PC-9 (cell line): Measurements from ENCODE around the gene HMGN2. TPM values are rescaled to one million over a fixed set of nuclear protein-coding genes. Genes with fewer than 3 reads are reported as not detected.
A peak's percentile ranks its signal among the peaks of the same experiment; 100 is the strongest.

ENCODE experiments used
- BruUV-seq: library from RNA; stranded (reverse); fragments of 400-500 nt; replicated peaks from 2 replicates; lab custom pipeline; 2021; lab: Mats Ljungman, UMichigan
- CTCF ChIA-PET: fragments of 300-600 bp; sonication (Branson Sonifier 250); formaldehyde crosslinking; loops from one replicate; lab custom pipeline; 2022; ENCODE audit warnings: antibody characterized with exemption; lab: Charles Lee
- POLR2A ChIA-PET: fragments of 300-600 bp; sonication (Branson Sonifier 250); formaldehyde crosslinking; loops from one replicate; lab custom pipeline; 2022; ENCODE audit warnings: antibody characterized with exemption; ENCODE audit not compliant: unreplicated experiment; lab: Charles Lee
- DNase-seq, 2 experiments: peaks; one replicate each; pipeline versions ENCODE4 v3.0.0 to v3.0.0-alpha.2; 2015 to 2022; ENCODE audit warnings: mixed read lengths in 1 of 2
- H2AFZ ChIP-seq: fragments of 200-600 bp; sonication (generic); 2 replicates; pipeline ENCODE4 v1.8.1; 2017; ENCODE audit warnings: antibody characterized with exemption
- H3F3A ChIP-seq: fragments of 200-600 bp; sonication (generic); 2 replicates; pipeline ENCODE4 v1.8.1; 2017; ENCODE audit warnings: antibody characterized with exemption, mild to moderate bottlenecking, low read depth; ENCODE audit not compliant: insufficient read depth
- H3K27ac ChIP-seq: fragments of 200-600 bp; sonication (generic); 2 replicates; pipeline ENCODE4 v1.6.1; 2016; ENCODE audit warnings: mixed run types
- H3K27me3 ChIP-seq: fragments of 200-600 bp; sonication (generic); 2 replicates; pipeline ENCODE4 v1.6.1; 2016; ENCODE audit warnings: low read depth, mixed run types; ENCODE audit not compliant: insufficient read depth
- H3K36me3 ChIP-seq: fragments of 200-600 bp; sonication (generic); 2 replicates; pipeline ENCODE4 v1.6.1; 2016; ENCODE audit warnings: low read depth, mixed run types
- H3K4me1 ChIP-seq: fragments of 200-600 bp; sonication (generic); replicated peaks from 2 replicates; pipeline ENCODE4 v1.6.1; 2016; ENCODE audit warnings: mixed run types; ENCODE audit not compliant: insufficient read depth
- H3K4me2 ChIP-seq: fragments of 200-600 bp; sonication (generic); 2 replicates; pipeline ENCODE4 v1.6.1; 2017; ENCODE audit warnings: mixed run types
- H3K4me3 ChIP-seq: fragments of 200-600 bp; sonication (generic); 2 replicates; pipeline ENCODE4 v1.6.1; 2016; ENCODE audit warnings: mixed run types
- H3K79me2 ChIP-seq: fragments of 200-600 bp; sonication (generic); 2 replicates; pipeline ENCODE4 v1.6.1; 2017; ENCODE audit warnings: low read depth, mixed run types
- H3K9me2 ChIP-seq: fragments of 200-600 bp; sonication (generic); 2 replicates; pipeline ENCODE4 v1.8.1; 2017; ENCODE audit warnings: mild to moderate bottlenecking; ENCODE audit not compliant: insufficient read depth
- H3K9me3 ChIP-seq: fragments of 200-600 bp; sonication (generic); 2 replicates; pipeline ENCODE4 v1.8.1; 2016; ENCODE audit warnings: low read depth; ENCODE audit not compliant: insufficient read depth
- H4K20me1 ChIP-seq: fragments of 200-600 bp; sonication (generic); 2 replicates; pipeline ENCODE4 v1.8.1; 2017; ENCODE audit not compliant: insufficient read depth
- CTCF ChIP-seq: fragments of 200-600 bp; sonication (generic); conservative IDR thresholded peaks from 2 replicates; pipeline ENCODE4 v1.6.1; 2017; ENCODE audit warnings: mixed run types, antibody characterized with exemption, mild to moderate bottlenecking, moderate library complexity
- EZH2 ChIP-seq: fragments of 200-600 bp; sonication (generic); IDR thresholded peaks from 2 replicates; pipeline ENCODE4 v1.8.0; 2017; ENCODE audit warnings: antibody characterized with exemption, low read depth
- intact Hi-C: fragments of 100-400 bp; cut with micrococcal nuclease; formaldehyde crosslinking; loops from one replicate; pipeline ENCODE4 v1.10.0; 2022; ENCODE audit not compliant: unreplicated experiment
- total RNA-seq: library from RNA; stranded (reverse); gene quantifications from 2 replicates; pipeline ENCODE4 v1.2.3, GENCODE V29; 2021

HMGN2 gene
- total RNA-seq, 1 experiment from 2014 or later = 629 TPM

GRCh38 chr1:26472901-26473845, 933 bp downstream of the HMGN2 start:
- H3K4me1 ChIP-seq = peaks cover 23% of the 10 kb centered on the region
- TSS peak; percentile 42 for BruUV-seq
- no peak for TF ChIP-seq CTCF
- TF ChIP-seq EZH2 = no peak
- H3K27me3 ChIP-seq = no peaks in the 10 kb centered on the region
- ChIA-PET POLR2A (interaction anchor here (1.0 kb wide), 1 partner anchor 58 kb away, joined by 4 read pairs; no protein-coding TSS in a partner anchor), CTCF (no interaction called here)
- H3K79me2 ChIP-seq = peaks cover 18% of the 10 kb centered on the region
- peak overlapping the region; percentile 86; the same call in 1 of the 2 replicates for H3K27ac ChIP-seq
- peak; percentile 65 to 93 for DNase-seq
- no peaks in the 10 kb centered on the region for H3K9me3 ChIP-seq
- intact Hi-C loops = loop anchor here (1.0 to 2.0 kb wide), 2 partner anchors 41 to 58 kb away; partner anchors contain the start of gene DHDDS
- H3K36me3 ChIP-seq = peaks cover 18% of the 10 kb centered on the region
- H3K4me2 ChIP-seq = peak overlapping the region; percentile 94
- H2AFZ ChIP-seq = no peak overlapping the region
- peaks cover 29% of the 10 kb centered on the region; the same call in 1 of the 2 replicates for H3F3A ChIP-seq
- no peaks in the 10 kb centered on the region for H3K9me2 ChIP-seq
- peak overlapping the region; percentile 75 for H3K4me3 ChIP-seq
- peaks cover 19% of the 10 kb centered on the region for H4K20me1 ChIP-seq

DNA sequence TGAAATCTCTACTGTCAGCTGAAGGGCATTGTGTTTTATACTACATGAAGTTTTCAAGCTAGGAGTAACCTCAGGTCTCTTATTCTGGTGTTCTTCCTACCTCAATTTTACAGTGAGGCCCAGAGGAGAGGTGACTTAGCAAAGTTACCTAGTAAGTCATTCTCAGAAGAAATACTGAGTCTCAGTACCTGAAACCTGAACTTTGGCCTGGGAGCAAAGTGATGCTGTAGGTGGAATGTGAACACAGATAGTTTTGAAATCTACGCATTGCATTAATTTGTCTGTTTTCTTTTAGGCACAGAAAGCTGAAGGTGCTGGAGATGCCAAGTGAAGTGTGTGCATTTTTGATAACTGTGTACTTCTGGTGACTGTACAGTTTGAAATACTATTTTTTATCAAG, 2.6 kb downstream of the HMGN2 start:
- Histone ChIP-seq H3K9me2 (no peaks in the 10 kb centered on the region), H3K4me2 (peak overlapping the region; percentile 94; the same call in 1 of the 2 replicates), H3K4me1 (peaks cover 23% of the 10 kb centered on the region), H3K36me3 (peaks cover 18% of the 10 kb centered on the region), H2AFZ (no peak overlapping the region), H3F3A (peaks cover 29% of the 10 kb centered on the region; the same call in 1 of the 2 replicates), H3K4me3 (no peak overlapping the region), H3K27ac (no peak overlapping the region), H3K79me2 (peaks cover 18% of the 10 kb centered on the region), H3K27me3 (no peaks in the 10 kb centered on the region), H3K9me3 (no peaks in the 10 kb centered on the region), H4K20me1 (peaks cover 19% of the 10 kb centered on the region)
- ChIA-PET POLR2A (interaction anchor here (0.7 kb wide), 1 partner anchor 227 kb away, joined by 3 read pairs; no protein-coding TSS in a partner anchor), CTCF (no interaction called here)
- DNase-seq = no peak
- TF ChIP-seq CTCF (no peak), EZH2 (no peak)
- intact Hi-C loops = no loop called here
- BruUV-seq = no TSS peak

- DNase-seq = no peak
- no peak overlapping the region for H2AFZ ChIP-seq
- peaks cover 24% of the 10 kb centered on the region; the same call in 1 of the 2 replicates for H3F3A ChIP-seq
- intact Hi-C loops = no loop called here
- peaks cover 18% of the 10 kb centered on the region for H3K36me3 ChIP-seq
- POLR2A ChIA-PET = no interaction called here
- no peak for TF ChIP-seq EZH2
- TF ChIP-seq CTCF = no peak
- H3K4me2 ChIP-seq = no peak overlapping the region
- H3K4me3 ChIP-seq = no peak overlapping the region
- no peaks in the 10 kb centered on the region for H3K9me2 ChIP-seq
- no peak overlapping the region for H3K27ac ChIP-seq
- no peaks in the 10 kb centered on the region for H3K9me3 ChIP-seq
- peaks cover 21% of the 10 kb centered on the region for H3K4me1 ChIP-seq
- H3K27me3 ChIP-seq = no peaks in the 10 kb centered on the region
- H4K20me1 ChIP-seq = peaks cover 19% of the 10 kb centered on the region
- peaks cover 18% of the 10 kb centered on the region for H3K79me2 ChIP-seq
- BruUV-seq = no TSS peak
- CTCF ChIA-PET = no interaction called here
Observed at GRCh38 chr1:26475989-26476388, 3.7 kb downstream of the HMGN2 start.
